Keratinocyte (primary cell): ENCODE results near the gene SHROOM3.

Experiments used
- EZH2 ChIP-seq: IDR thresholded peaks from one replicate; pipeline ENCODE4 v1.6.1; 2012; ENCODE audit warnings: inconsistent platforms, mild to moderate bottlenecking, low read length, moderate library complexity
- TF ChIP-seq, protein P1 (sequence below), 3 experiments: IDR thresholded peaks in 1 of 3; conservative IDR thresholded peaks in 1 of 3; optimal IDR thresholded peaks in 1 of 3; 2 replicates in 2 of 3; 3 replicates in 1 of 3; pipeline versions ENCODE3 to v1.5.1; 2011; ENCODE audit warnings: low read length in 3 of 3, mild to moderate bottlenecking in 3 of 3, moderate library complexity in 2 of 3, control low read depth in 1 of 3, inconsistent platforms in 1 of 3; ENCODE audit not compliant: insufficient read depth in 2 of 3; ENCODE audit errors: extremely low read depth in 1 of 3

DNA sequence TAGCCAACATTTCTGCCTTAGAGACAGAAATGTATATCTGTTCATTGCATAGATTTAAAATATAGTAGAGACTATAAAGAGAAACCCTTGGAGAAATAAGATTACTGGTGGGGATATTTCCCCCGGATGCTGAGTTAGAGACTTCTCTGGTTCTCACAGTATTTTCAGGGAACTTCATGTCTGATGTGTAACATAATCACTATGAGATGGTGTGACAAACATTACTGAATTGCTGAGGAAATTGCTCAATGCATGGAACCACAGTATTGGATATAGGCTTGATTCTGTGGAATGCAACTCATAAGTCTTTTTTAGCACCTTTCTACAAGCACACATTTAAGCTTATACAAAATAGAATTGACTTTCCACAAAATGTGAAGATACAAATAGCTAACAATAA lies 310.2 kb downstream of the SHROOM3 start:
- TF ChIP-seq, protein P1, sequence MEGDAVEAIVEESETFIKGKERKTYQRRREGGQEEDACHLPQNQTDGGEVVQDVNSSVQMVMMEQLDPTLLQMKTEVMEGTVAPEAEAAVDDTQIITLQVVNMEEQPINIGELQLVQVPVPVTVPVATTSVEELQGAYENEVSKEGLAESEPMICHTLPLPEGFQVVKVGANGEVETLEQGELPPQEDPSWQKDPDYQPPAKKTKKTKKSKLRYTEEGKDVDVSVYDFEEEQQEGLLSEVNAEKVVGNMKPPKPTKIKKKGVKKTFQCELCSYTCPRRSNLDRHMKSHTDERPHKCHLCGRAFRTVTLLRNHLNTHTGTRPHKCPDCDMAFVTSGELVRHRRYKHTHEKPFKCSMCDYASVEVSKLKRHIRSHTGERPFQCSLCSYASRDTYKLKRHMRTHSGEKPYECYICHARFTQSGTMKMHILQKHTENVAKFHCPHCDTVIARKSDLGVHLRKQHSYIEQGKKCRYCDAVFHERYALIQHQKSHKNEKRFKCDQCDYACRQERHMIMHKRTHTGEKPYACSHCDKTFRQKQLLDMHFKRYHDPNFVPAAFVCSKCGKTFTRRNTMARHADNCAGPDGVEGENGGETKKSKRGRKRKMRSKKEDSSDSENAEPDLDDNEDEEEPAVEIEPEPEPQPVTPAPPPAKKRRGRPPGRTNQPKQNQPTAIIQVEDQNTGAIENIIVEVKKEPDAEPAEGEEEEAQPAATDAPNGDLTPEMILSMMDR (optimal IDR thresholded peaks at IDR 0.05 in 1 of 3, IDR thresholded peaks at IDR 0.05 in 1 of 3, conservative IDR thresholded peaks at IDR 0.05 in 1 of 3; ENCODE audit: extremely low read depth in 1 of 3, insufficient read depth in 2 of 3, low read length in 3 of 3), result no peak
- TF ChIP-seq EZH2, result no peak
